ENCODE data around the gene MORN2. TPM values are rescaled to one million over a fixed set of nuclear protein-coding genes. Genes with fewer than 3 reads are reported as not detected.
"Not testable (repeated sequence)": the region's sequence is repeated elsewhere in the genome, so short reads cannot be mapped to it uniquely, and the experiment has no call there.

Gene MORN2
- 9.9 TPM for total RNA-seq

DNA sequence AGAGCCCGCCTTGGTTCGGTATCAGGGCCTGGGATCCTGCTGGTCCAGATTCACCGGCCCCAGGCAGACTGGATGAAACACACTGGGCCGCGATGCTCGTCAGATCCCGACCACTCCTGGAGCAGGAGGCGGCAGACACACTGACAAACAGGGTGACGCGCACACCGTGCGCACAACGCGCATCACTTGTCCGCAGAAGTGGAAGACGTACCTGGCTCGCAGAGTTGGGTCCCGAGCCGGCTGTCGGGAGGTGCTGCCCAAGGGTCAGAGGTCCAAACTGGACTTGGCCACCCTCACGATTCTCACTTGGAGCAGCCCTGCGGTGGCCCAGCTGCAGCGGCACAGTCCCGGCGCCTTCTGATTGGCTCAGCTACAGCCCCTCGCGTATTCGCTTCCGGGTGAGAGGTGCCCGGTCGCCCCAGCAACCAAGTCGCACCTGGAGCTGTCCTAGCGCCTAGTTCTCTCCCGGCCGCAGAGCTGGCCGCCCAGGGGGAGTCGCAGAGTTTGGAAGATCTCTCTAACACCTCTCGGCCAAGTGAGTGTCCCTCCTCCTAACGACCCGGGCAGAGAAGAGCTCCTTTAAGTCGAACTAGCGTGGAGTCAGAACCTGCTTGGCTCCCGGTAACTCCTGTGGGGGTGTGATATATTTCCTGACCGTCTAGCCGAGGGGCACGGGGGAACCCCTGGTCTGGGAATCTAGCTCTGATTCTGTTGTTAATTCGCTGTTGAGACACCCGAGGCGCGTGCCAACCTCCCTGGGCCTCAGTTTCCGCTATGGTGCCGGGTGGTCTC lies at the start of gene MORN2, which contains the start of gene DHX57:
MORN2 (plus strand) TSS at position 401 of the 792 bp plus-strand sequence.
DHX57 (minus strand) TSS at position 359 of the 792 bp plus-strand sequence. CDS start 7,529 bp downstream, outside the sequence.
- DNase-seq, result peak; percentile 93

DNA sequence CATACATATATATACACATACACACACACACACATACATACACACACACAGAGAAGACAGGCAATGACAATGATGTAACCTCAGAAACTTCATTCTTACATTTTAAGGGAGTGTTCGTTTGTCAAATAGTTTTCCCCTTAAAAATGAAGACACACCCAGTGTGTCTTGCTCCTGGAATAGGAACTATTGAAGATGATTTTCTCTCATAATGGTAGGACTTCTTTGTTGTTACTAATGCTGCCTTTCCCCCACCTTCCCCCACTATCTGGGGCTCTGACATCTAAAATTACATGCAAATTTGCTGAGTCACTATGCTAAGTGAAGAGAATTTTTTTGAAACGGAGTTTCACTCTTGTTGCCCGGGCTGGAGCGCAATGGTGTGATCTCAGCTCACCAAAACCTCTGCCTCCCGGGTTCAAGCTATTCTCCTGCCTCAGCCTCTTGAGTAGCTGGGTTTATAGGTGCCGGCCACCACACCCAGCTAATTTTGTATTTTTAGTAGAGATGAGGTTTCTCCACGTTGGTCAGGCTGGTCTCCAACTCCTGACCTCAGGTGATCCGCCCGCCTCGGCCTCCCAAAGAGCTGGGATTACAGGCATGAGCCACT lies 48.1 kb upstream of the MORN2 start:
- DNase-seq, result not testable (repeated sequence)

DNA sequence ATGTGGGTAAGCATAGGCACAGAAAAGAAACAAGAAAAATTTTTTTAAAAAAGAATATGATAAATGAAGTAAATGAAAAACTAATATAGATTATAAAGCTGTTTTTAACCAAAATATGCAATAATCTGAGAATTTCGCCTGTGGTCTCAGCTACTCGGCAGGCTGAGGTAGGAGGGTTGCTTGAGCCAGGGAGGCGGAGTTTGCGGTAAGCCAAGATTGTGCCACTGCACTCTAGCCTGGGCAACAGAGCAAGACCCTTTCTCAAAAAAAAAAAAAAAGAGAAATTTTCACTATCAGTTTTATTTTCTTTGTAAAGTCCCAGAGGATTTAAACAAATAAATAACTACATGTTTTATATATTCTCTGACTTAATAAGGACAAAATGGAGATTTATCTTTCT lies 47.3 kb upstream of the MORN2 start:
- DNase-seq, result no peak

DNA sequence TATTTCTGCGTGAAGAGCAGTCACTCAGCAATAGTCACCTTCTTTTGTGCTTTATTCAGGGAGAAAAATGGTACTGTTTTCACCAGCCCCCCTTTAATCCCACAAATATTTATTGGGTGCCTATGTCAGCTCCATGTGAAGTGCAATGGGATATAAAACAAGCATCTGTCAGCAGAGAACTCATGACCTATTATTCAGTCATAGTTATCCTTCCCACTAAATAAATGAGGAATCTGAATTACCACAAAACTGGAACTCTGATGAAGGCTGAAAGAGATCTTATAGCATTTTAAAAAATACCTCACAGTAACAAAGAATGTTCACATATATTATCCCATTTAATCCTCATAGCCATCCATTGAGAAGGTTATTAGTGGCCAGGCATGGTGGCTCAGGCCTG lies 45.8 kb upstream of the MORN2 start:
- DNase-seq, result no peak

DNA sequence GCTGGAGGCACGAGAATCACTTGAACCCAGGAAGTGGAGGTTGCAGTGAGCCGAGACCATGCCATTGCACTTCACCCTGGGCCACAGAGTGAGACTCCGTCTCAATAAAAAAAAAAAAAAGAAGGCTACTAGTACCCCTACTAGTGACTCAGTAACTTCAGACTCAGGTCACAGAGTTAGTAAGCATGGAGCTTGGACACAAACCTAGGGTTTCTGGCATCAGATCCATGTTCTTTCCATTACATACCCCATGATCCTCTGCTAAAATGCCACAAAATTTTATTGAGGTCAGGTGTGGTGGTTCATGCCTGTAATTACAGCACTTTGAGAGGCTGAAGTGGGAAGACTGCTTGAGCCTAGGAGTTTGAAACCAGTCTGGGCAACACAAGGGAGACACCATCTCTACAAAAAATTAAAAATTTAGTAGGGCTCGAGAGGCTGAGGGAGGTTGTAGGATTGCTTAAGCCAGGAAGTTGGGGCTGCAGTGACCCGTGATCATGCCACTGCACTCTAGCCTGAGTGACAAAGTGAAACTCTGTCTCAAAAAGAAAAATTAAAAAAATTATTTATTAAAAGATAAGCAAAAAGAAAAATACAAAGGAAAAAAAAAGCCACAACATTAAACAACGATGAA lies 45.1 kb upstream of the MORN2 start:
- DNase-seq, result no peak

DNA sequence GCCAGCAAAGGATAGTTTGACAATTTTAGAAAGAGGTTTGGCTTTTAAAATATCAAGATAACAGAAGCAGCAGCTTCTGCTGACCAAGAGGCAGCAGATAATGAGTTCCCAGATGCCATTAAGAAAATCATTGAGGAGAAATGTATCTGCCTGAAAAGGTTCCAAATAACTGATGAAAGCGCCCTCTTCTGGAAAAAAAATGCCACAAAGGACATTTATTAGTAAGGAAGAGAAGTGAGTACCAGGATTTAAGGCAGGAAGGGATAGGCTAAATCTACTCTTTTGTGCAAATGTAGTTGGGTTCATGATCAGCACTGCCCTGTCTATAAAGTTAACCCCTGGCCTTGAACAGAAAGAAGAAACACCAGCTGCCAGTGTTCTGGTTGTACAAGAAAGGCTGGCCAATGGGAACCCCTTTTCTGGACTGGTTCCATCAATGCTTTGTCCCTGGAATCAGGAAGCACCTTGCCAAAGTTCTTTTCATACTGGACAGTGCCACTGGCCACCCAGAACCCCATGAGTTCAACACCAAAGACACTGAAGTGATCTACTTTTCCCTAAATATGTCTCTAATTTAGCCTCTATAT lies 40.7 kb upstream of the MORN2 start:
- peak; percentile 10 for DNase-seq

DNA sequence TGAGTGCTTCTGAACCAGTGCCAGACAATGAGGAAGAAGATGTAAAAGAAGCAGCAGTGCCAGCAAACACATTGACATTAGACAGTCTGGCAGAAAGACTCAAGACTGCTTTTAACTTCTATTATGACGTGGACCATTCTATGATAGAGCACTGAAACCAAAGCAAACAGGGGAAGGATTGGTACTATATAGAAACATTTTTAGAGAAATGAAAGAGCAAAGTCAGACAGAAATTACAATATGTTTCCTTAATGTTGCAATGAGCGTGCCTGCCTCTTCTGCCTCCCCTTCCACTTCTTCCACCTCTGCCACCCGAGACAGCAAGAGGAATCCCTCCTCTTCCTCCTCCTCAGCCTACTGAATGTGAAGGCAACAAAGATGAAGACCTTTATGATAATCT lies 39.8 kb upstream of the MORN2 start:
- peak; percentile 2 for DNase-seq

DNA sequence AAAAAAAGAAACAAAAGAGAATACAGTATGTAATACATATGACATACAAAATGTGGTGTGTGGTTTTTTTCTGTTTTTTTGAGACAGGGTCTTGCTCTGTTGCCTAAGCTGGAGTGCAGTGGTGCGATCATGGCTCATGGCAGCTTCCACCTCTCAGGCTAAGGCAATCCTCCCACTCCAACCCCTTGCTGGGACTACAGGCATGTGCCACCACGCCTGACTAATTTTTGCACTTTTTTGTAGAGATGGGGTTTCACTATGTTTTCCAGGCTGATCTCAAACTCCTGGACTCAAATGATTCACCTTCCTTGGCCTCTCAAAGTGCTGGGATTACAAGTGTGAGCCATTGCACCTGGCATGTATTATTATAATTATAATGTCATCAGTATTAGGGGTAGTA lies 39.0 kb upstream of the MORN2 start:
- no peak for DNase-seq

DNA sequence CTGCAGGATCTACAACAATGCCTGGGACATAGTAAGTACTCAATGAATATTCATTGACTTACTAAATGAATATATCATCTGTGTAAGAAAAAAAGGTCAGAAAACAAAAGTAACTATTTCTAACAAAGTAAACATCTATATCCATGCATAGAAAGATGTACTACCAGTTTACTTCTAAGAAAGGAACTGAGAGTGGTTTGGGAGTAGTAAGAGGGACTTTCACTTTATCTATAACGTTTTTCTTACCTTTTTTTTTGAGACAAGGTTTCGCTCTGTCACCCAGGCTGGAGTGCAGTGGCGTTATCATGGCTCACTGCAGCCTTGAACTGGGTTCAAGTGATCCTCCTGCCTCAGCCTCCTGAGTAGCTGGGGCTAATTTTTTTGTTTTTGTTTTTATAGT lies 25.7 kb upstream of the MORN2 start:
- DNase-seq, result no peak

DNA sequence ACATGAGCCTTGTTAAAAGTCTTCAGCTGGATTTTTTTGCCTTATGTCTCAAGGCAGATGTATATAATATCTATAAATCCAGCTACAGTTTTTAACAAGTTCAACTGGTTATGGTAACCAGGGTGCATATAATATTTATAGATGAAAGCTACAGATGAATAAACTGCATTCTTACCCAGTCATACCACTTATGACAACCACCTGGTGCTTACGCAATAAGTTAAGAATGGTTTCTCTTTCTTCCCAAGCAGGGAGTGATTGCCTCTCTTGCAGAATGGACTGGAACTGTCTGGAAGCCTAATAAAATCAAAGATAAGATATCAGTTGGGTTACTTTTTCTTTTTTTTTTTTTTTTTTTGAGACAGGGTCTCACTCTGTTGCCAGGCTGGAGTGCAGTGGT lies 19.6 kb upstream of the MORN2 start:
- no peak for DNase-seq

DNA sequence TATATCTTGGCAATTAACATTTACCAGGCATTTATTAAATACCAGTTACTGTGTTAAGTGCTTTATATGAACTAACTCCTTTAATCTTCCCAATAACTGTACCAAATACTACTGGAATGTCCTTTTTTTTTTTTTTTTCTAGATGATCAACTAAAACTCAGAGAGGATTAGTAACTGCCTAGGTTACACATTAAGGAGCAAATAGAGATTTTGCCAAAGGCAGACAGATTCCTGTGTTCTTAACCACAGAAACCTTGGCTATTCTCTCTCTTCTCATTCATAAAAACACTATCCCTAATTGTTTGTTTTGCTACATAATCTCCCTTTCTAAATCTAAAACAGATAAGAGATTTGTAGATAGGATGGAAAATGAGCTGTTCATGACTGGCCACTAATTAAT lies 13.3 kb upstream of the MORN2 start:
- DNase-seq, result no peak

DNA sequence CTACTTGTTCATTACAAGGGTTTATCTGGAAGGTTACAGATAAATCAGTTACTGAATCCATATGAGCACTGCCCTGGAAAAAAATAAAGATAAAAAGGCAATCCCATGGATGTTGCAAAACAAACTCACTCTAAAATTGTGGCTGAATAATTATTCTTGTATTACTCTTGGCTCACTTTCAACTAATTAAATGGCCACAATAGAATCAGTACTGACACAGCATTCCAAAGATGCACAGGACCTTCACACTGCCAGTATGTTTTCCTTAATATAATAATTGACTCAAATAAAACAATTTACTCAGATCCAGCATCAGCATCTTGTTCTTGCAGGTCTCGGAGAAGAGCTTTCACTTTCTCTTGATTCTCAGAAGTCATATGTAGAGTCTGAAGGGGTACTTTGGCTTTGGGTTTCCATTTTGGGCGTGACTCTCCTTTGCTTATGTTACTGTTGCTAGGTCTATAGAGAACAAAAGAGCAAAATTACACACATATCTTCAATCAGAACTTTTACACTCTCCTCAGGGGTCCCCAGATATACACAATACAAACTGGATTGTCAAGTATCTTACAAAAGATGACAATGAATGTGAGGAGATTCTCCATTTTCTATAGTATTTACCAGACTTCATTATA lies 12.6 kb upstream of the MORN2 start:
- no peak for DNase-seq

DNA sequence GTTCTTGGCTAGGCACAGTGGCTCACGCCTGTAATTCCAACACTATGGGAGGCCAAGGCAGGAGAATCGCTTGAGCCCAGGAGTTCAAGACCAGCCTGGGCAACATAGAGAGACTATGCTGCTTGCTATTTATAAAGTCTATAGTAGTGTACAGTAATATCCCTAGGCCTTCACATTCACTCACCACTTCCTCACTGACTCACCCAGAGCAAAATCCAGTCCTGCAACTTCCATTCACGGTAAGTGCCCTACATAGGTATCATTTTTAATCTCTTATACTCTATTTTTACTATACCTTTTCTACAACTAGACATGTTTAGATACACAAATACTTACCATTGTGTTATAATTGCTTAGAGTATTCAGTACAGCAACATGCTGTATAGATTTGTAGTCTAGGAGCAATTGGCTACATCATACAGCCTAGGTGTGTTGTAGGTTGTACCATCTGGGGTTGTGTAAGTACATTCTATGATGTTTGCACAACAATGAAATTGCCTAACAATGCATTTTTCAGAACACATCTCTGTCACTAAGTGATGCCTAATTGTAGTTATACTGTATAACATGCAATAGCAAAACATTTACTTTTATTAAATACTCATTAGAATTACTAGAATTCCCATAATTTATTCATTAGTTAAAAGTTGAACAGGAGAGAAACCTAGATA lies 8.9 kb upstream of the MORN2 start:
- no peak for DNase-seq

DNA sequence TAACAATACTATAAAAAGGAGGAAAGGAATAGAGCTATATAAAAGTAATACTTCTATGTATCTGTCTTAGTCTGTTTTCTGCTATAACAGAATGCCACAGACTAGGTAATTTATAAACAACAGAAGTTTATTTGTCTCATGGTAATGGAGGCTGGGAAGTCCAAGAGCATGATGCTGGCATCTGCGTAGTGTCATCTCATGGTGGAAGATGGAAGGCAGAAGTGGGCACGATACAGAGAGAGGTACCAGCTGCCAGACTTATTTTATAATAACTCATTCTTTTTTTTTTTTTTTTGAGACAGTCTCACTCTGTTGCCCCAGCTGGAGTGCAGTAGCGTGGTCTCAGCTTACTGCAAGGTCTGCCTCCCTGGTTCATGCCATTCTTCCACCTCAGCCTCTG lies 4.3 kb upstream of the MORN2 start:
- no peak for DNase-seq

DNA sequence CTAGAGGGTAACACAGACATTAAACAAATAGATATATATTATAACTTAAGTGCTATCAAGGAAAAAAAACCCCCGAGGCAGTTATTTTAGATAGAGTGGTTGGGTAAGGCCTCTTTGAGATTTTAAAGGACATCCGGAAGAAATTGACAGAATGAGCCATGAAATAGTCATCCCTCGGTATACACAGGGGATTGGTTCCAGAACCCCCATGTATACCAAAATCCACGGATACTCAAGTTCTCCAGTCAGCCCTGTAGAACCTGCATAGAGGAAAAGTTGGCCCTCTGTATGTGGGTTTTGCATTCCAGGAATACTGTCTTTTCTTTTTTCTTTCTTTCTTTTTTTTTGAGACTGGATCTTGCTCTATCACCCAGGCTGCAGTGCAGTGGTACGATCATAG lies 2.0 kb upstream of the MORN2 start:
- DNase-seq, result no peak

DNA sequence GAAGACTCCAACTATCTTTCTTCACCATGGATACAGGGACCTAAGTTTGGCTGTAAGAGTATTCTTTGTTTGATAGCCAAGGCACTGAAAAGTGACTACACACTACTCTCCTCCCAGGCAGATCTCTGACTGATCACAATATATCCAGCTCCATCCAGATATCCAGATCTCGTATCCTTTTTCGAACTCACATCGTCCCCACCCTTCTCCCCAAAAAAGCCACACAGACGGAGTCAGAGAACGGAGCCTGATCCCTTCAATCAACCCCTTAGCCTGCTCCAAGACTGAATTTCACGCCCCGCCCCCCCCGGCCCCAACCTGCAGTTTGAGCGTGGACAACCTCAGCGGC lies 575 bp upstream of the MORN2 start:
- DNase-seq, result no peak

DNA sequence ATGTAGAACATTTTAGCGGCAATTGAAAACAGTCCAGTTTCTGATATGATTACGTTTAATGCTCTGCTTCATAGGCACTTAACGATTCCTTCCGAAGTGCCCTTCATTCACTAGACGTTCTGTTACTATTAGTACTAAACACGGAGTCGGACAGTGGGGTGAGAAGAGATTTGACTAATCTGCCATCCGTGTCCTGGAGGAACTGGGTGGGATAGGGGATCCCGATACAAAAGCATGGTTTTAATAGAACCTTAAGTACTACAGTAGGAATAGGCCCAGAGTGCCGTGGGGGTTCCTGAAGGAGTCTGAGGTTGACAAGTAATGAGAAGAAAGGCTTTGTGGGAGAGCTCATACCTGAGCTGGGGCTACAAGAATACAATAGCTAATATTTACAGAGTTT lies 631 bp downstream of the MORN2 start:
- DNase-seq, result peak; percentile 2

DNA sequence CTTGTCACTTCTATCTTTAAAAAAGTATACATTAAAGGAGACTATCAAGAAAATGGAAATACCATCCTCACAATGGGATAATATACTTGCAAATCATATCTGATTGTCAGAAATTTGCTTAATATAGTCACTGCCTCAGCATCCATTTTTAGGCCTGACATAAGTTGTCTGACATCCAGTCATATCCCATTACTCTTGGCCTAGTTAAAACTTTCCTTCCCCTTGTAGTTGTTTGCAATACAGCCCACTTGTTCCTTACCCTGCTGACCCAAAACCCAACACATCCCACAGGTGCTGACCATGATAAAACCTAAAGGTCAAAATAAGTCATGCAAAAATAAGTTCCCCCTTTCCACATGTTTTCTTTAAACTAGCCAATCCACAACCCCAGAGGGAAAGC lies 10.3 kb downstream of the MORN2 start:
- no peak for DNase-seq

DNA sequence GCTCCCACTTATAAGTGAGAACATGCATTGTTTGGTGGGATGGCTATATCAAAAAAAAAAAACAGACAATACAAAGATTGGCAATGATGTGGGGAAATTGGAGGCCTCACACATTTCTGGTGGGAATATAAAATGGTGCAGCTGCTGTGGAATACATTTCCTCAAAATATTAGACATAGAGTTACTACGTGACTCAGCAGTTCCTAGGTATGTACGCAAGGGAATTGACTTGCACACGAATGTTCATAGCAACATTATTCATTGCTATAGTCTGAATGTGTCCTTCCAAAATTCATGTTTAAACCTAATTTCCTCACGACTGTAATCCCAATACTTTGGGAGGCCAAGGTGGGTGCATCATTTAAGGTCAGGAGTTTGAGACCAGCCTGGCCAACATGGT lies 11.6 kb downstream of the MORN2 start:
- DNase-seq, result no peak

DNA sequence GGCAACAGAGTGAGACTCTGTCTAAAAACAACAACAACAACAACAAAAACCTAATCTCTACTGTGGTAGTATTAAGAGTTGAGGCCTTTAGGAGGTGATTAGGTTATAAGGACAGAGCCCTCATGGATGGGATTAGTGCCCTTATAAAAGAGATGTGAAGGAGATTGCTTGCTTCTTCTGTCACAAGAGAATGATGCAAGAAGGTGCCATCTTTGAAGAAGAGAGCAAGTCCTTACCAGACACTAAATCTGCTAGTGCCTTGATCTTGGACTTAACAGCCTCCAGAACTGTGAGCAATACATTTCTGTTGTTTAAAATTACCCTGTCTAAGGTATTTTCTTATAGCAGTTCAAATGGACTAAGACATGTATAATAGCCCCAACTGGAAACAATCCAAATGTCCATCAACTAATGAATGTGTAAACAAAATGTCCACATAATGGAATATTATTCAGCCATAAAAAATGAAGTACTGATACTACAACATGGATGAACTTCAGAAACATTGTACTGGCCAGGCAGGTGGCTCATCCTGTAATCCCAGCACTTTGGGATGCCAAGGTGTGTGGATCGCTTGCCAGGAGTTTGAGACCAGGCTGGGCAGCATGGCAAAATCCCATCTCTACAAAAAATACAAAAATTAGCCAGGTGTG lies 12.3 kb downstream of the MORN2 start:
- DNase-seq, result no peak

DNA sequence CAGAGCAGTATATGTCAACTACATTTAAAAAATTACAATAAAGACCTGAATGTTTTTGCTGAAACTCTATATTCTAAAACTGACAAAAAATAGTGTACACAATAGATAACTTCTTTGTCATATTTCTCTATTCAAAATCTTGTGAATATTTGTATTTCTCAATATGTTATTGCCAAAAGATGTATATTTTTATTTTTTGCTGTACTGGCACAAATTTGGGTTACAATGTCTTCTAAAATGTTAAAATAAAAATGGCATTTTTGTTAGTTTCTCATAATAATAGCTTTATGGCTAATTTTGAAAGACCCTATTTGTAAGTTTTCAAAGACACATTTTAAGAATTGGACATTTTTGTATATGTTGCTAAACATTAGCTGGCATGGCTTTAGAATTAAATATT lies 13.3 kb downstream of the MORN2 start:
- no peak for DNase-seq

DNA sequence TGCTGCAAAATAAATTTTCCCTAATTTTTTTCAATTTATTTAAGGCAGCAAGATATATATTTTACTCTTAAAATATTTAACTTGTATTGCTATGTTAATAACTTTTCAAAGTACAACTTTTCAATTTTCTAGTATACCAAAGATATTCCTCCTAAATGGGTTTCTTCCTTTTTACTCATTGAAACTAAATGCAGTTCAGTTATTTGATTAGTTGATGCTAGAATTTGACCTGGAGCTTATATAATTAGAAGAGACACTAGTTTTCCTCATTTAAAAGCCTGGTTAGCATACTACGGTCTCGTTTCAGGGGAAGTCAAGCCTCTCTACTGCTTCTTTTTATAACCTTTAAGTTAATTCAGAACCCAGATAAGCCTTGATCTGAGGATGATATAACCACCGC lies 13.8 kb downstream of the MORN2 start, which contains the start of gene ARHGEF33:
ARHGEF33 (plus strand) TSS at position 301 of the 400 bp plus-strand sequence. CDS start 29,573 bp downstream, outside the sequence.
- DNase-seq, result no peak
